Kidney tubule cell (primary cell): ENCODE results near the gene DNM3.

ENCODE experiments used
- DNase-seq: peaks from one replicate; pipeline ENCODE4 v3.0.0-alpha.2; 2018; ENCODE audit warnings: low spot score

The DNM3 gene

DNA sequence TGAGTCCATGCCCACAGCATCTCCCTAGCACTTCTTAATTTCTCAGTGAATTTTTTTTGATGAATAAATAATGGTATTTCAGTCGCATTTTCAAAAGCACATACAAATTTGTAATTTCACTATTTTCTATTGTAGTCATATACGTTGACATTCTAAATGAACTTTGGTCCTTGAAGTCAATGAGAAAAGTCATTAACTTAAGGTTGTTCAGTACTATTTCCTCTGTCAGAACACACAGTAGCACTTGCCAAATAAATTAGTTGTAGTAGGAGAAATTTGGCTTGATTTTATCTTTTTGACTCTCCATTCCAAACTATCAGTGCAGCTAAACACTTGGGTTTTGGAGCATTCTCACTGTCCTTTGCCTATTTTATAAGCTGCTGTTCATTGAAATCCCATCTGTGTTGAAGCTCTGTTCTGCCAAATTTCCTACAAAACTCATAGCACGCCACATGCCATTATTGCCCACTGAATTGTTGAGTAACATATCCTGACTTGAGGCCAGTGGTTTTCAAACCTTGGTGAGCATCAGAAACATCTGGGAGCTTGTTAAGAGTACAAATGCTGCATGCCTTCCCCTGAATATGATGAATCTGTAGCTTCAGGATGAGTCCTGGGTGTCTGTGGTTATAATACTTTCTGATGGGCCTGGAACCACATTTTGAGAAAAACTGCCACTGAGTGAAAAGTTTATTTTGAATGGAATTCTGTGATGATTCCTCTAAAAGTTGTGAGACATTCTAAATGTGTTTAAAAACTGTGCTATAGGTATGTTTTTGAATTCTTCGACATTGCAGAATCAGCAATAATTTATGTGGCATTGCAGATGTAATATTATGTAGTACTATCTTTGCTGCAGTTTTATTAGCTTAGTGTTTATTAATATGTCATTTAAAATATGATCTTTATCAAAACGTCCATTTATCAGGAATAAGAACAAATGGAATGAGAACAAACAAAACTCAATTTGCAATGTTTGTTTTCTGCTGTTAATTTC lies 78.9 kb downstream of the DNM3 start:
- no peak for DNase-seq

GRCh38 chr1:171922999-171923398 lies 81.7 kb downstream of the DNM3 start:
- no peak for DNase-seq

DNA sequence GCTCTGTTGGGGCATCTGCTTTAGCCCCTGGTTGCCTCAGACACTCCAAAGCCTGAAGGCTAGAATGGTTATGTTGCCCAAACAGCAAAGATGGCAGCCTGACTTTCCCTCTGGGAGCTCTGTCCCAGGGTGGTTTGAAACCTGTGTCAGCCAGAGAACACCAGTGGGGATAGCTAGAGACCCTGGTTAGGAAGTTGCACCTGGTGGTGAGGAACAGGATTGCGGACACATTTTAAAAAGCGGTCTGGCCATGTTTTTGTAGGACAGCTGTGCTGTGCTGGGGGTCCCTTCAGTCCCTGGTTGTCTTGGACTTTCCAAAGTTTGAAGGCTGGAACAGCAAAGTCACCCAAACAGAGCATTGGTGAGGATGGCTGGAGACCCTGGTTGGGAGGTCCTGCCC lies 87.8 kb downstream of the DNM3 start:
- DNase-seq, result no peak

- DNase-seq, result no peak
Observed at GRCh38 chr1:171931752-171932151, 90.5 kb downstream of the DNM3 start.

DNA sequence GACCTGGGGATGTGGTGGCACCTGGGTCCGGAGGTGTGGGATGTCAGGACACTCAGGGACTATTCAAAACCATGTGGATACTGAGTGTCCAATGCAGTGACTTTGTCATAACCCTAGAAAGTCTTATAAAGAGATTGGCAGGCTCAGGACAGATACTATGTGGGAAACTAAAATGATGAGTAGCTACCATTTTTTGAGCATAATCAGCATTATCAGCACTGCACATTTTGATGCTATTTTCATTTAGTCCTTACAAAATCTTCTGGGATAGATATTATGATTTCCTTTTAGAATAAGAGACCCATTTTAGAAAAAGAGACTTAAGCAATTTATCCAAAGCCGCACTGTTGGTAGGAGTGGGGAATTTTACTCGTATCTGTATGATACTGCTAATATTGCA lies 93.4 kb downstream of the DNM3 start:
- no peak for DNase-seq

DNA sequence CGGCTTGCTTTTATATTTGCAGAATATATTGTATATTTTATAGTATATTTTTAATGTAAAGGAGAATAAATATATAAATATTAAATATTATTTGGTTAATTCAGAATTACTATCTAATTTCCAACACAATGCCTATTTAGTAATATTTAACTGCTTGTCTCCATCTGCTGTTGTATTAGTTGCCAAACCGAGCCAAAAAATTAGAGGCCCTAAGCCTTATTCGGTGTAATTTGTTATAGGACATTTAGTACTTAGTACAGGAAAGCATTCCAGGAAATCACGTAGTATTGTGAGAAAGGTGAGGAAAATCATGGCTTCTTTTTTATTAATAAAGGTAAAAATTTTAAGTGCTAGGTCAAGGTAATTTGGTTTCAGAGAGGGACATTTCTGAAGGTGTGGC lies 93.8 kb downstream of the DNM3 start:
- no peak for DNase-seq

GRCh38 chr1:171935664-171936063 lies 94.4 kb downstream of the DNM3 start:
- DNase-seq, result peak; percentile 5

- DNase-seq, result no peak
Observed at GRCh38 chr1:171937938-171938337, 96.6 kb downstream of the DNM3 start.

- no peak for DNase-seq
Observed at GRCh38 chr1:171939740-171940139, 98.4 kb downstream of the DNM3 start.

DNA sequence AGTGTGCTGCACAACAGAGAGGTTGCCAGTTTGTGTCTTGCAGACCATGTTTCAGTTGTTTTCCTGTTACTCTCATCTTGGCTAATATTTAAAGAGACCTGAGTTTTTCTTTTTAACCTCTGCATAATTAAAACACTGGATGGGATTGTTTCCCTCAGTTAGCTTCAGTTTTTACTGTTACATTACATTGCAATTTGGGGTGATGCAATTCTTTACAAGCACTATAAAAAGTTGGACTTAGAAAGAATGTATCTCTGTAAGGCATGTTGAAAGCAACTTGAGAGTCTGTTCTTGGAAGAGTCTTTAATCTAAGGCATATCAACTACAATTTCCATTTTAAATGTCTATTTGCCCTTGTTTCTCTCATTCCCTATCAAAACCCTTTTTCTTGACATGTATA lies 99.1 kb downstream of the DNM3 start:
- DNase-seq, result no peak

- DNase-seq, result no peak
Observed at GRCh38 chr1:171941920-171942319, 100.6 kb downstream of the DNM3 start.

GRCh38 chr1:171943973-171944561 lies 102.8 kb downstream of the DNM3 start:
- DNase-seq, result no peak

DNA sequence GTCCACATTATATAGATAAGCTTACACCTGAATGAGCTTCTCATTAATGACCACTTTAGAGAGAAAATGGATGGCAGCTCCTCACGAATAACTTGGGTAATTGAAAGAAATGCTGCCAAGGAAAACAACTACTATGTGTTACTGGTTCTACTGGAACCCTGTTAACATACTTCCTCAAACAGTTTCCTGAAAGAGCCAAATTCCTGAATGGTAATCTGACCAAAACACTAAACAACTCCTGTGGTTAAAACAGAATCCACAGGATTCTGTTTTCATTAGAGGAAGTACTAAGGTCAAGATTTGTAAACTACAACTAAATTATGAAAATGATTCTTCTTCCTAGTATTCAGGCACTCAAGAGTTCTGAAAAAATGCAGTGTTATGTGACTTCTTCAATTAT lies 107.2 kb downstream of the DNM3 start:
- peak; percentile 56 for DNase-seq

GRCh38 chr1:171949316-171949715 lies 108.0 kb downstream of the DNM3 start:
- DNase-seq, result no peak

GRCh38 chr1:171953835-171954234 lies 112.5 kb downstream of the DNM3 start:
- DNase-seq, result no peak

GRCh38 chr1:171954361-171954760 lies 113.1 kb downstream of the DNM3 start:
- DNase-seq, result no peak

DNA sequence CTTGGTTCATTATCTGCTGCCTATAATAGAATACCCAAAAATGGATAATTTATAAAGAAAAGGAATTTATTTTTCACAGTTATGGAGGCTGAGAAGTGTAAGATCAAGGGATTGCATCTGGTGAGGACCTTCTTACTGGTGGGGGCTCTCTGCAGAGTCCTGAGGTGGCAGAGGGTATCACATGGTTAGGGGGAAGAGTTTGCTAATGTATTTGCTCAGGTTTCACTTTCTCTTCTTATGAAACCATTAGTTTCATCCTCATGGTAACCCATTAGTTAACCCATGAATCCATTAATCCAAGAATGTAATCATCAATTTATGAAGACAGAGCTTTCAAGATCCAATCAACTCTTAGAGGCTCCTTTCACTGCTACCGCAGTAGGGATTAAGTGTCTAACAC lies 120.6 kb downstream of the DNM3 start:
- DNase-seq, result no peak

GRCh38 chr1:171963762-171964161 lies 122.5 kb downstream of the DNM3 start:
- DNase-seq, result no peak

DNA sequence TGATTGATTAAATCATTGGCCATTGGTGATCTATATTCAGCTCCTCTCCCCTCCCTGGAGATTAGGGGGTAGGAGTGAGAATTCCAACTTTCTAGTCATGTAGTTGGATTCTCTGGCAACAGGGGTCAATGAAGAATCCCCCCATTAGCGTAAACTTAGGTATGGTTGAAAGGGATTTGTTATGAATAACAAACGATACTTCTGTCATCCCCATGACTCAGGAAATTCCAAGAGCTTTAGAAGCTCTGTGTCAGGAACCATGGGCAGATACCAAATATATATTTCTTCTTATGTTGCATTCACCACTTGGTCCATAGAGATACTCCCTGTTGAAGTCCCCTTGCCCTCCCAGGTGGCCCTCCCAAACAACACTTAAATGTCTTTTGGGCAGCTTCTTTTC lies 124.5 kb downstream of the DNM3 start:
- DNase-seq, result peak; percentile 58

GRCh38 chr1:171966426-171967220 lies 125.3 kb downstream of the DNM3 start:
- peak; percentile 52 for DNase-seq

- DNase-seq, result no peak
Observed at GRCh38 chr1:171969226-171969625, 127.9 kb downstream of the DNM3 start.

DNA sequence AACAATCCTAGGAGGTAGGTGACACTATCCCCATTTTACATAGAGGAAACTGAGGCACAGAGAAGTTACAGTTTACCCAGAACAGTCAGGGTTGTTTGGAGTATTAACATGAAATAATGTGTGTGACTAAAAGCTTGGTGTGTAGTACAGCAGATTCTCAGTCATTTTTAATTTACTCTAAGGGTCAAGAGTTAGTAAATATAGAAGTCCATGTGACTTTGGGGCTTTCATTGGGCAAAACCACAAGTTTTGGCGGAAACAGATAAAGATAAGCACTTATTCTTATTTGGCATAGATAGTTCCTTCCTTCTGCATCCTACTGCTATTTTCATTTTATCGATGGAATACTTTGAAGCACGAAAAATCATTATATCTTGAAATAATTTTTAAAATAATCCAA lies 128.5 kb downstream of the DNM3 start:
- DNase-seq, result no peak

GRCh38 chr1:171972846-171973245 lies 131.5 kb downstream of the DNM3 start:
- no peak for DNase-seq
